Cardiac septum (tissue), 1 donor: ENCODE measurements around the gene NCCRP1. TPM values are rescaled to one million over a fixed set of nuclear protein-coding genes. Genes with fewer than 3 reads are reported as not detected.

Experiments
- DNase-seq: peaks from one replicate; pipeline ENCODE4 v3.0.0-alpha.2; 2020; ENCODE audit warnings: low spot score
- intact Hi-C: fragments of 100-400 bp; cut with DNase I; formaldehyde crosslinking; loops from one replicate; pipeline ENCODE4 v1.14.0; 2022
- total RNA-seq: library from RNA; stranded (reverse); fragmentation: NEBNext Ultra II Directional; extraction: Animal tissue kit (Norgen Biotek cat#: 25700); gene quantifications from one replicate; pipeline ENCODE4 v1.2.1, GENCODE V29; 2021
- donor health status: DM: no; HTN: no; CAD: no.

NCCRP1 gene
- total RNA-seq, 1 donor from 2014 or later = not detected

DNA sequence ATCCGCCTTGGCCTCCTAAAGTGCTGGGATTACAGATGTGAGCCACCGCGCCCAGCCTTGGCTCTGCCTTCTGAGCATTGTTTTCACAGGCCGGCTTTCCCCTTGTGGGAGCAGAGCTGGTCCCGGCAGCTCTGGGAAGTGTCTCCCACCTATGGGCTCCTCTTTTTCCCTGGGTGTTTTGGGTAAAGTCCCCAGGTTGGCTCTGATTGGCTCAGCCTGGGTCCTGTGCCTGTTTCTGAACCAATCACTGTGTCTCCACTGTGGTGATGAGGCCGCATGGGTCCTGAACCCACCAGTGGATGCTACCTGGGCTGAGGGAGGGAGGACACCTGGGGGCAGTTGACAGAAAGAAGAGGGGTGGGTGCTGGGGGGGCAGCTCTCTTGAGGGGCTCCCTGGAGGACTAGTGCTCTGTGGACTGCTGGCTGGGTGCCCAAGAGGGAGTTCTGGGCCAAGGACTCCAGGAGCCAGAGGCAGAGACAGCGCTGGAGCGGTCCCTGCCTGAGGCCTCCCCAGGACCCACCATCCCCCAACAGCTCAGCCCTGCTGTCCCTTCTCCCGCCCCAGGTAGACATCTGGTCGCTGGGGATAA, 19.6 kb upstream of the NCCRP1 start:
- DNase-seq = no peak
- intact Hi-C loops = no loop called here

DNA sequence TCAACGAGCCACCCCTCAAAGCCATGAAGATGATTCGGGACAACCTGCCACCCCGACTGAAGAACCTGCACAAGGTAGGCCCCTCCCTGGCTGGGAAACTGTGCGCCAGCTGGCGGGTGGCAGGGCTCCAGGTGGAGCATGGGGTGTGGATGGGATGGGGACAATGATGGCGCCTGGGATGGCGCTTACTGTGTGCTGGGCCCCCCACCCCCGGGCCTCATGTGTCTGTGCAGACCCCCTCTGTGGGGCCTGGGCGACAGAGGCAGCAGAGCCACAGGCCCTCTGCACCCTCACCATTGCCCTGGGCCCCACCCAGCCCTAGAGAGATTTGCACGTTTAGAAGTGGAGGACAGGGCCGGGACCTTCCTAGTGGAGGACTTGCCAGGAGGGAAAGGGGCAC, 19.0 kb upstream of the NCCRP1 start:
- DNase-seq = no peak
- intact Hi-C loops = no loop called here

DNA sequence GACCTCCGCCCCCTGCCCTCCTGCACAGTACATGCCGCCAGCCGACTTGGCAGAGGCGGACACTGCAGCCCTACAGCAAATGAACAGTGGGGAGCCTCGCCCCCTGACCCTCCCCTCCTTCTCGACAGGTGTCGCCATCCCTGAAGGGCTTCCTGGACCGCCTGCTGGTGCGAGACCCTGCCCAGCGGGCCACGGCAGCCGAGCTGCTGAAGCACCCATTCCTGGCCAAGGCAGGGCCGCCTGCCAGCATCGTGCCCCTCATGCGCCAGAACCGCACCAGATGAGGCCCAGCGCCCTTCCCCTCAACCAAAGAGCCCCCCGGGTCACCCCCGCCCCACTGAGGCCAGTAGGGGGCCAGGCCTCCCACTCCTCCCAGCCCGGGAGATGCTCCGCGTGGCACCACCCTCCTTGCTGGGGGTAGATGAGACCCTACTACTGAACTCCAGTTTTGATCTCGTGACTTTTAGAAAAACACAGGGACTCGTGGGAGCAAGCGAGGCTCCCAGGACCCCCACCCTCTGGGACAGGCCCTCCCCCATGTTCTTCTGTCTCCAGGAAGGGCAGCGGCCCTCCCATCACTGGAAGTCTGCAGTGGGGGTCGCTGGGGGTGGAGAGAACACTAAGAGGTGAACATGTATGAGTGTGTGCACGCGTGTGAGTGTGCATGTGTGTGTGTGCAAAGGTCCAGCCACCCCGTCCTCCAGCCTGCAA, 18.3 kb upstream of the NCCRP1 start:
- DNase-seq = no peak
- intact Hi-C loops = no loop called here

DNA sequence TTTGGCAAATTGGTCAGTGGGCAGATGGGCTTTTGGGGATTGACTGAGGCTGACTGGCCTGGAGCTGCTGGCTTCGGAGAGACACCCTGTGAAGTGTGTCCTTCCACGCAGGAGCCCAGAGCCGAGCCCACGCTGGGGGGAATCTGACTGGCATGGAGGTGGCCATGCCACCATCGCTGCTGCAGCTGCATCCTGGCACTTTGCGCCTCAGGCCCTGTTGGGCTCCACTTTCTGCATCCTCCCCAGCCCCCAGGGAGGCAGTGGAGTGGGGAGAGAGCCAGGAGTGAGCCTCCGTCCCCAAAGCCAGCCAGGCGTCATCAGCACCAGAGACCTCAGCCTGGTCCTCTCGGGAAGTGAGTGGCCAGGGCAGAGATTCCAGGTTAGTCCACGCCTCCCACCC, 17.0 kb upstream of the NCCRP1 start:
- no peak for DNase-seq
- intact Hi-C loops = no loop called here

DNA sequence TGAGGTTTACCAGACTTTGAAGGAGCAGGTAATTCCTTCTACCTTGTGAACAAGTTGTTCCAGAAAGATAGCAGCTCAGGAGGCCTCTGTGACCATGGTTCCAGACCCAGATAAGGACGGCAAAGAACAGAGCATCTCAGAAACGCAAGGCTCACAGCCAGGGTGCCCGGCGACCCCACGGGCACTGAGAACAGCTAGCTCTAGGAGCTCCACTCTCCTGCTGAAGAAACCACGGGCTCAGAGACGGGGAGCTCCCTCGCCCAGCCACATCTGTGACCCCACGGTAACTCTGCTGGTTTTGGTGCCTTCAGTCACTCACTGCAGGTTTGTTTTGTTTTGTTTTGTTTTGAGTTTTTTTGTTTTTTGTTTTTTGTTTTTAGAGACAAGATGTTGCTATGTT, 16.0 kb upstream of the NCCRP1 start:
- no peak for DNase-seq
- intact Hi-C loops = no loop called here

DNA sequence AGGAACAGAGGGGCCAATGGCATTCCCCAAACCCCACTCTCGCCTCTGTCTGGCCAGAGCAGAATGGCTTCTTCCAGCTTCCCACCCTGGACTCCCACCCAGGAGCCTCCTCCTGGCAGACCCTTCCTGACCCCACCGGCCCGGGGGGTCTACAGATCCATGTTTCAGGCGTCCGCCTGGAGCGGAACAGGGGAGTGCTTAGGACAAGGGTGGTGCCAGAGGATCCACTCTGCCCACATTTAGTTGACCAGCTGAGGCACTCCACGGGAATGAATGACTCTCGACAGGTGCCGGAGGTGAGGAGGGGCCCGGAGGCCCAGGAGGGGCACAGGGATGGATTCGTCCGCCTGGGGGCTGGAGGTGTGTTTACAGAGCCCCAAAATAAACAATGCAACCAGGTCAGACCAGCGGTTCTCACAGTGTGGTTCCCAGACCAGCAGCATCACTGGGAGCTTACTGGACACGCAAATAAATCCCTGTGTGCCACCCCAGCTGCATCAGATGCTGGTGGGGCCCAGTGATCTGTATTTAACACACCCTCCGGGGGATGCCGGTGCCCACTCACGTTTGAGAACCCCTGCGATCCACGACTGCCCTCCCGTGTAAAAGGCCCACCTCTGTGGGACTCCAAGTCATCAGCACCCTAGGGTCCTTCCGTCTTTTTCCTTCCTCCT, 15.1 kb upstream of the NCCRP1 start:
- DNase-seq = no peak
- intact Hi-C loops = no loop called here

DNA sequence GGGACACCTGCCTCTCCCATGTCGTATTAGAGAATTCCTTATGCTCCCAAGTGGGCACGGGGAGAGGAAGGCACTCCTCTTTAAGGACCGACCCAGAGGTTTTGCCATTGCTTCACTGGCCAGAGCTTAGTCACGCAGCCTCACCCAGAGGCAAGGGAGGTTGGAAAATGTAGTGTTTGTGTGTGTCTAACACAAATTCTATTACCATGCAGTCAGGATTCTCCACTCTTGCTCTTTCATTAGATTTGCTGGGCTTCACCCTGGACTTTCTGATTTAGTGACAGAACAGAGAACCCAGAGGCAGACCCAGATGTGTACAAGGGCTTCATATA, 14.6 kb upstream of the NCCRP1 start:
- no peak for DNase-seq
- intact Hi-C loops = no loop called here

DNA sequence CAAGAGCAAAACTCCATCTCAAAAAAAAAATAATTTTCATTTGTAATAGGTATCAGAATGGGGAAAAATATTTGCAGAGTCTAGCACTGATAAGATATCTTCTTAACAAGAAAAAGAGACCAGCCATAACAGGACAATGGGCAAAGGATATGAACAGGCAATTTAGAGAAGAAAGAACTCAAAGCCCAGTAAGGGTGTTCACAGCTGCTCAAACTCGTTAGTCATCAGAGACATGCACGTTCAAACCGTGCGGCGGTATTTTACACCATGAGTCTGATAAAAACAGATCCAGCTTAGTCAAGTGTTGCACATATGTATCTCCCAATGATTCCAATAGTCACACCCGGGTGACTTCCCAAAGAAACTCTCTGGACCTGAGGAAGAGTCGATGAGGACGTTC, 13.7 kb upstream of the NCCRP1 start:
- intact Hi-C loops = no loop called here
- no peak for DNase-seq

DNA sequence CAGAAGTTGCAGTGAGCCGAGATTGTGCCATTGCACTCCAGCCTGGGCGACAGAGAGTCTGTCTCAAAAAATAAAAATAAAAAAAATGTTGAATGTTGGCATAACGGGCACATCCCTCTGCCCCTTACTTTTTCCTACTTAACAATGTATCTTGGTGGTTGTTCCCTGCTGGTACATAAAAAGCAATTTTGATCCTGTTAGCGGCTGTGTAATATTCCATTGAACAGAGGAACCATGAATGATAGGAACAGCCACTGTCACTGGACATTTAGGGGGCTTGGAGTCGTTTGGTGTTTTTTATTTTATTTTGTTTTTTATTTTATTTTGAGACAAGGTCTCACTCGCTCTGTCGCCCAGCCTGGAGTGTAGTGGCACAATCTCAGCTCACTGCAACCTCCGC, 10.4 kb upstream of the NCCRP1 start:
- intact Hi-C loops = loop anchor here (2.0 kb wide), 1 partner anchor 64 kb away; no protein-coding TSS in a partner anchor
- no peak for DNase-seq

DNA sequence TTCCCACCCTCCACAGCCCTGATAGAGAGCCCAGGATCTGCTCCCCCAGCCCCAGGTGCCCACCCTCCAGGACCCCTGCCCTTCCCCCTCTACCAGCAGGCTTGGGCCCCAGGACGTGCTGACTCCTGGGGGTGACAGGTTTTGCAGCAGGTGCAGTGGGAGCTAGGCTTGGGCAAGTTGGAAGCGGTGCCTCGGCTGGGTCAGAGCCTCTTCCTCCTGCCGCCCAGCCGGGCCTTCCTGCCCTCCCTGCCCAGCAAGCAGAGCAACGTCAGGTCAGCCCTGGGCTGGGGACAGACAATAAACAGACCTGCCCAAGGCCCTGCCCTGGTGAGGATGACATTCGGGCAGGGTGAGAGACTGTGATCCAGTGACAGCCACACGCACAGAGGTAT, 9.2 kb upstream of the NCCRP1 start:
- intact Hi-C loops = loop anchor here (2.0 kb wide), 1 partner anchor 65 kb away; no protein-coding TSS in a partner anchor
- DNase-seq = no peak

DNA sequence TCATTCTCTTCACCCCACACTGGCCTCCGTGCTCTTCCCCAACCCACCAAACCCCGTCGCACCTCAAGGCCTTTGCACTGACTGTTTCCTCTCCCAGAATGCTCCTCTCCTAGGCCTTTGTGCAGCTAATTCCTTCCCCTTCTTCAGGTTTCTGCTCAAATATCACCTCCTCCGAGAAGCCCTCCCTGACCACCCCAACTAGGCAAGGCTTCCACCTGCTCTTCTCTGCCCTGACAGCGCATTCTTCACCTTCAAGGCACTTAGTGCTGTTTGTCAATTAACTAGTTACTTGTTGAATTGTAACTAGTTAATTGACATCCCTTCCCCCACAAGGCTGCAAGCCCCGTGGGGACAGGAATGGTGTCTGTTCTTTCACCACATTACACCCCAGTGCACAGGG, 7.8 kb upstream of the NCCRP1 start:
- intact Hi-C loops = no loop called here
- no peak for DNase-seq

DNA sequence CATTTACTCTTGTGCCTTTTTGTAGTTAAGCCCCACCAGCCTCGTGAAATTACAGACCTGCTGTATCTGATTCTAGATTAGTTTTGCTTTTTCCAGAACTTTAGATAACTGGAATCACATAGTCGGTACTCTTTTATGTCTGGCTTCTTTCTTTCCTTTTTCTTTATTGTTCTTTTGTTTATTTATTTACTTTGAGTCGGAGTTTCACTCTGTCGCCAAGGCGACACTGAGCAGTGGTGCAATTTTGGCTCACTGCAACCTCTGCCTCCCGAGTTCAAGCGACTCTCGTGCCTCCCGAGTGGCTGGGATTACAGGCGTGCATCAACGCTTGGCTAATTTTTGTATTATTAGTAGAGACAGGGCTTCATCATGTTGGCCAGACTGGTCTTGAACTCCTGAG, 6.0 kb upstream of the NCCRP1 start:
- no peak for DNase-seq
- intact Hi-C loops = no loop called here

DNA sequence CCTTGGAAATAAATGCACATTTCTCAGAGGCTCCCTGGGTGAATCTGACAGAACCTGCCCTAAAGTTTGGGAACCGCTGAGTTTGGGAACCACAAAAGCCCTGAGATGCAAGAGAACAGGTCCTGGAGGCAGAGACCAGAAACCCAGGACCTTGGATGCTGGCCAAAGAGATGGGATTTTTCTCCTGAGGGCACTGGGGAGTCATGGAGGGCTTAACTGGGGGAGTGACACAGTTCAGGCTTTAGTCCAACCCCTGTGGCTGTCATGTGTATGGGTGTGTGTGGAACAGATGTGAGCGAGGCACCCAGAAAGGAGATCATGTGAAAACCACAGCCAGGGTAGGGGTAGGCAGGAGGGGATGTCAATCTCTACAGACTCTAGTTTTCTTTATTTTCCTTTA, 3.9 kb upstream of the NCCRP1 start:
- no peak for DNase-seq

DNA sequence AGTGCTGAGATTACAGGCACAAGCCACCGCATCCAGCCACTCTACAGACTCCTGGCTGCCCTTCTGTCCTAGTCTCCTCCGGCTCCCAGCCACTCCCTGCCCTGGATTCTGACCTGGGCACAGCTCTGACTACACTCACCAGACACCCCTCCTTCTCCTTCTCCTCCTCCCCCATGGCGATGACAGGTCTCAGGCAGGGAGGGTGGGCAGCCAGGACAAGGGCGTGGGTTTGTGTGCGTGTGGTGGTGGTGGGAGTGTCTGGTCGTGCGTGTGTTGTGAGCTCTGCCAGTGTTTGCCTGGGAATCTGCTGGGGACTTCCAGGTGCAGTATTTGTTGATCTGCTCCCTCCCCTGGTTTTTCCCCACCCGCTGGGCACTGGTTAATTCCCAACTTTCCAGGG, 3.0 kb upstream of the NCCRP1 start:
- intact Hi-C loops = no loop called here
- no peak for DNase-seq

More for the DNA sequence above, 3.9 kb upstream of the NCCRP1 start:
- intact Hi-C loops = no loop called here

DNA sequence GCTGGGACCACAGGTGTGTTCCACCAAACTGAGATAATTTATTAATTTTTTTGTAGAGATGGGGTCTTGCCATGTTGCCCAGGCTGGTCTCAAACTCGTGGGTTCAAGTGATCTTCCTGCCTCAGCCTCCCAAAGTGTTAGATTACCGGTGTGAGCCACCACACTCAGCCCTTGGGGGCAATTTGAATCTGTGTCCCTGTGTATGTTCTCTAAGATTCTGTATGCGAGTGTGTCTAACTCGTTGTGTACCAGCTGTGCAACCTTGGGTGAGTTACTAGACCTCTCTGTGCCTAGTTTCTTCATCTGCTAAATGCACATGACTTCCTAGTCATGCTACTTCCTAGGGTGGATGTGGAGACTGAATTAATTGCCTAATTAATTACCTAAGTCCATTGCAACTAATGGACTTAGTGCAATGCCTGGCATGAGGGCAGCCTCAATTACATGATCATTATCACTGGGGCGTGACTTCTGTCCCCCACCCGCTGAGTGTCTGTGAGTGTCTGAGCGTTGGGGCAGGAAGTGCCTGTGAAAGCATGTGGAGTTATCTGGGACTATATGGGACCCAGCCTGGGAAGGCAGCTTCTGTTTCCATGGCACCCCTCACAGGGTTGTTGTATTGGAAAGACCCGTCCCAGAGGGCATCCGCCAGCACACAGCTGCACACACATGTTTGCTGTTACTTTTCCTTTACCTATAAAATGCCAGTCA, 1.8 kb upstream of the NCCRP1 start:
- intact Hi-C loops = no loop called here
- DNase-seq = no peak

DNA sequence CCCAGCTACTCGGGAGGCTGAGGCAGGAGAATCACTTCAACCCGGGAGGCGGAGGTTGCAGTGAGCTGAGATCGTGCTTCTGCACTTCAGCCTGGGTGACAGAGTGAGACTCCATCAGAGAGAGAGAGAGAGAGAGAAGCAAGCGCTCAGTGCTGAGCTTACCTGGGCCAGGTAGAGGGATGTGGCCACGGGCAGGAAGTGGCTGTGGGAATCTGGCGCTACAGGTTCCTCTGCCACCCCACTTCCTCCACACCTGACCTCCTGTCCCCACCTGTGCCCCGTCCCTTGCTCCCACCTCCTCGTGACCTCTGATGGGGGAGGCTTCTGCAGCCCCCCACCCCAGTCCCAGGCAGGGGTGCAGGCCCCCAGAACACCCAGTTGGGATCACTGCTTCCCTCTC, 1.0 kb upstream of the NCCRP1 start:
- intact Hi-C loops = no loop called here

DNA sequence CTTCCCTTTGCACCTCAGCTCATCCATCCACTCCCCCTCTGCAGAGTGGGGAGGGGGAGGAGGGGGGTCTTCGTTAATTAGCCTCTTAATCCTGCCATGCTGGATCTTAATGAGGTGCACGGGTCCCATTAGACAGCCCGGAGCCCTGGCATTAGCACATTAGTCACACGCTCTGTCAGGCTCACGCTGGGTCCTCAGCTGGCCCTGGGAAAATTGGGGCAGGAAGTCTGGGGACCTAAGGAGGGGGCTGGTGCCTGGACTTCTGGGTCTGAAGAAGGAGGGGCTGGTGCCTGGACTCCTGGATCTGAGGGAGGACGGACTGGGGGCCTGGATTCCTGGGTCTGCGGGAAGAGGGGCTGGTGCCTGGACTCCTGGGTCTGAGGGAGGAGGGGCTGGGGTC, 444 bp upstream of the NCCRP1 start:
- DNase-seq = no peak
- intact Hi-C loops = no loop called here

More for the DNA sequence above, 1.0 kb upstream of the NCCRP1 start:
- DNase-seq = no peak

DNA sequence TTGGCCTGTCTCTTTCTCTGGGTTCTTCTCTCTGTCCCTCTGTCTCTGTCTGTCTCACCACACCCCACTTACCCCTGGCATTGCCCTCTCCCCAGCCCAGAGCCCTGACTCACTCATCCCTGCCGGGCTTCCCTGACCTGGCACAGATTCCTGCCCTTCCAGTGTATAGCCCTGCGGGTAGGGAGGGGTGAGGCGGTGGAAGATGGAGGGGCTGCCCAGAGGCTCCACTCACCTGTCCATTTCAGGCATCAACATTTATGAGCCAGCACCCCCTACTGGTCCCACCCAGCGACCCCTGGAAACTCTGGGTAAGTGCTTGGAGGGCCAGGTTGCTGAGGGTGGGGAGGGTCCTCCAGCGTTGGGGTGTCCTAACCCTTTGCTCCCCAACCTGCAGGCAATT, 1.0 kb downstream of the NCCRP1 start:
- intact Hi-C loops = no loop called here
- no peak for DNase-seq

DNA sequence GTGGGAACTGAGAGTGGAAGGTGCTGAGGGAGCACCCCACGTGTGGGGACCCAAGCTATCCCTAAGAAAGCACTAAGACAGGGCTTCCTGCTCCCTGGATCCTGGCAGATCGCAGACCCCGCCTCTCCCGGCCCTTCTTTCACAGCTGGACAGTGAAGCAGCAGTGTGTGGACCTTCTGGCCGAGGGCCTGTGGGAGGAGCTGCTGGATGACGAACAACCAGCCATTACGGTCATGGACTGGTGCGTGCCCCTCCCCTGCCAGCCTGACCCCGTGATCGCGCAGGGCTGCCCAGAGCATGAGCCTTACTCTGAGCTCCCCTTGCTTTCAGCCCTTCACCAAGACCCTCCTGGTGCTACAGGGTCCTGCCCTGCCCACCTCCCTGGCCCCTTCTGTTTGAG, 2.3 kb downstream of the NCCRP1 start:
- intact Hi-C loops = no loop called here
- no peak for DNase-seq

DNA sequence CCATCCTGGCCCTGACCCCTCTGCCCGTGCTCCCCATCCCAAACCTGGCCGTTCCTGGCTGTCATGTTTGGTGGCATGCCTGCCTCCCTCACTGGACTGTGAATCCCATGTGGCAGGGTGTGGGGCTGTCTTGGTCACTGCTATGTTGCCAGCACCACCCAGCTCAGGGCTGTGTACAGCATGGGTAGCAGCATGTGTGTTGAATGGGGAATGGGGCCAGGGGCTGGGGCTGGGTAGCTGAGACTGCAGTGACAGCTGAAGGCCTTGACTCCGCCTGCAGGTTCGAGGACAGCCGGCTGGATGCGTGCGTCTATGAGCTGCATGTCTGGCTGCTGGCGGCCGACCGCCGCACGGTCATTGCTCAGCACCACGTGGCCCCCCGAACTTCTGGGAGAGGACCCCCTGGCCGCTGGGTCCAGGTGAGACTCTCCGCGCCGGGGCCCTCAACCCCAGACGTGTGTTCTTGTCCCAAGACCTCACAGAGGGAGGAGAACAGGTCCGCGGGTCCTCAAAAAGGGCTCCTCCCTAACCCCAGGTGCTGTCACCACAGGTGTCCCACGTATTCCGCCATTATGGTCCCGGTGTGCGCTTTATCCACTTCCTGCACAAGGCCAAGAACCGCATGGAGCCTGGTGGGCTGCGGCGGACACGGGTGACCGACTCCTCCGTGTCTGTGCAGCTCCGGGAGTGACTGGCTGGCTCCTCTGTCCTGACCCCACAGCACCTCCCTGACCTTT, 3.5 kb downstream of the NCCRP1 start:
- intact Hi-C loops = no loop called here
- DNase-seq = no peak
